HG03095 (cell line): Measurements from ENCODE around the gene SIGLEC15.
"Not testable (repeated sequence)": the region's sequence is repeated elsewhere in the genome, so short reads cannot be mapped to it uniquely, and the experiment has no call there.

Experiments used
- ATAC-seq: cut with Tn5 transposase; IDR thresholded peaks from one replicate; pipeline ENCODE4 v1.9.1; 2021; ENCODE audit warnings: moderate library complexity; ENCODE audit not compliant: unreplicated experiment

SIGLEC15 gene

GRCh38 chr18:45825258-45826044 lies at the start of gene SIGLEC15:
SIGLEC15 (plus strand) TSS chr18:45825675; CDS start chr18:45825729, 54 bp downstream.
- ATAC-seq = no peak

DNA sequence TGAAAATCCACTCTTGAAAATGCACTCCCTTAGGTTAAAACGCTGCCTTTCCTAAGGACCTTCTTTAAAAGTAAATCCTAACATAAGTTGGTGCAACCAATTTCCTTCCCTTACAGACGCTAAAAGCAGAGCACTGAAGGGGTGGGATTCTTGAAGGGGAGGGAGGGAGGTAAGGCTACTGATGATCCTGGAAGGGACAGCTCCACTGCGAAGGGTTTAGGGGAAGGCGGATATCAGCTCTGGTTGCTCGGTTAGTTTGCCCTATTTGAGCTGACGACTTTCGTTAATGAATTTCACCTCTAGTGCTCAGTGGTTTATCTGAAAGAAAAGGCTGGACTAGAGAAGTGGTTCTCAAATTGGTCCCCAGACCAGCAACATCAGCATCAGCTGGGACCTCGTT lies 49.7 kb upstream of the SIGLEC15 start:
- ATAC-seq = no peak

DNA sequence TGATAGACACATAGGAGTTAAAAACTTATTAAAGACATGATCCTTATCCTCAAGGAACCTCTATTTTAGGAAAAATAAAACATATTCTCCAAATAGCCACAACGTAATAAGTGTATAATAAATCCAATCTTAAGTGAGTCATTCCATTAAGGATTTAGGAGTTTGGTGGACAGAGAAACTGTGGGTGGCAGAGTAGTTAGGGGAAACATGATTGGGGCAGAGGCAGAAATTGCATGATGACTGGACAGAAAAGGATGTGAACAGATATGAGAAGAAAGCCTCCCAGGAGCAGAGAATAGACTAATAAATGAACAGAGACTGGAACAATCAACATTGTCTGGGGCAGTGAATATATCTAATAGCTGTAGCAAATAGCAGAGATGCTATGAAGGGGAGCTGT lies 48.1 kb upstream of the SIGLEC15 start:
- no peak for ATAC-seq

GRCh38 chr18:45780568-45780967 lies 44.9 kb upstream of the SIGLEC15 start:
- no peak for ATAC-seq

GRCh38 chr18:45782662-45783061 lies 42.8 kb upstream of the SIGLEC15 start:
- ATAC-seq = no peak

- ATAC-seq = no peak
These were observed 42.1 kb upstream of the SIGLEC15 start for GRCh38 chr18:45783097-45784075.

DNA sequence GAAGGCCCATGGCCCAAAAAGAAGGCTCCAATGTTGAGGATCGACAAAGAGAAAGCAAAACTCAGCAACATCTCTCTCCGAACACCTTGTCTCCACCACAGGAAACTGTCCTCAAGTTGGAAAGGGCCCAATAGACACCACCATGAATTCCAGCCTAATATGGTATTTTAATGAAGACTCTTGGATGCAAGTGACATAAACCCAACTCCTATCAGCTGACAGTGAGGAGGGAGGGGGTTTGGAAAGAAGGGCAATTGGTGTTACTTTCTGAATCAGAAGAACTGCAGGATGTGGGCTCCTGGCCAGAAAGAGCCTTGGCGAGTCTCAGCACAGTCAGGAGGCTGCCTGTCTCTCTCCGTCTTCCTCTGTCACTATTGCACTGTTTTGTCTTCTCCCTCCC lies 40.3 kb upstream of the SIGLEC15 start:
- no peak for ATAC-seq

- no peak for ATAC-seq
These were observed 38.5 kb upstream of the SIGLEC15 start for GRCh38 chr18:45786941-45787340.

DNA sequence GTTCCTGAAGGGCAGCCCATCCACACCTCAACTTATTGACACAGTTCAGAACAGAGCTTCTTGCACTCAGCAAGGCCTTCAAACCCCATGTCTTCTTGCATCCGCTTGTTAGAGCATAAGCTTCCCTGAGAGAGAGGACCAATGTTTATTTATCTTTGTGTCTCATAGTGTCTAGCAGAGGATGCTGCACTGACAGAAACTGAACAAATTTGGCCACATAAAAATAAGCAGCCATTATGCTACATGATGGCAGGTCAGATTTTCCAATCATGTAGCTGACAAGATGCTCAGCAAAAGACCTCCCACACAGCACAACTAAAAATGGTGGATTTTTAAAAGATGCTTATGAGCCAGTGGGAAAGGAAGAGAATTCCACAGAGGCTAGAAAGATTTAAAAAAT lies 38.1 kb upstream of the SIGLEC15 start:
- ATAC-seq = no peak

DNA sequence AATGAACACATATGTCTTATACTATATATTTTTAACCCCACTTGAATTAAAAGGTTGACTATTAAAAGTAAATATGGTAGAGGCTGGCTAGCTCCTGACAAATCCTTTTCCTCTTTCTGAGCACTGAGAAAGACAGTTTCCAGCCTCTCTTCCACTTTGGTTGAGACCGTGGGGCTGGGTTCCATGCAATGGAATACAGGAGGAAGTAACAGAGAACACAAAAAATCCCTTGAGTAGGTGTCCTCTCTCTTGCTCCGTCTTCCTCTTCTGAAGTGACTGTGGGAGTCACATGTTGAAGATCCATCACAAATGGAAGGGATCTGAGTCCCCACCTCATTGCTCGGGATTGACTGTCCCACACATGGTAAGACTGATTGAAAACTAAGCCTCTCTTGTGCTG lies 36.6 kb upstream of the SIGLEC15 start:
- no peak for ATAC-seq

DNA sequence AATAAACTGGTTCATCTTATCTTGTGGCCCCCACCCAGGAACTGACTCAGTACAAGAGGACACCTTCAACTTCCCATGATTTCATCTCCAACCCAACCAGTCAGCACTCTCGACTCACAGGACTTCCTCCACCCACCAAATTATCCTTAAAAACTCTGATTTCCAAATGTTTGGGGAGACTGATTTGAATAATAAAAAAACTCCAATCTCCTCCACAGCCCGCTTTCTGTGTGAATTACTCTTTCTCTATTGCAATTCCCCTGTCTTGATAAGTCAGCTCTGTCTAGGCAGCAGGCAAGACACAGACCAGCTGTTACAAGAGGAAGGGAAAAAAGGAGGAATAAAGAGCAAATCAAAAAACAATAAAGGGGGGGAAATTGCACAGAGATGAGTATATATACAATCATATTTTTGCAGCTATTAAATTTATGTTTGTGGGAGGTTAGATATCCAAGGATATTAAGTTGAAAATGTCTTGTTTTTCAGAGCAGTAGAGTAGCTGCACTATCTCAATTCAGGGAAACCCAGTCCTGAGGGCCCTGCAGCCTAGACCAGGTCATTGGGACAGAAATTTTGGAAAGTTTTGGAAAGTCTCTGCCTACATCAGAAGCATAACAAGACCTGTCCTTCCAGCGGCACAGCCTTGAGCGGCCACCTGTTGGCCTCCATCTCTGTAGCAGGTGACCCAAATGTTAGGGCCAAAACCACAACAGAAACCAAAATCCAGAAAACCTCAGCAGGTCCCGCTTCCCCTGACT lies 32.8 kb upstream of the SIGLEC15 start:
- ATAC-seq = no peak

- no peak for ATAC-seq
These were observed 32.1 kb upstream of the SIGLEC15 start for GRCh38 chr18:45793264-45793965.

DNA sequence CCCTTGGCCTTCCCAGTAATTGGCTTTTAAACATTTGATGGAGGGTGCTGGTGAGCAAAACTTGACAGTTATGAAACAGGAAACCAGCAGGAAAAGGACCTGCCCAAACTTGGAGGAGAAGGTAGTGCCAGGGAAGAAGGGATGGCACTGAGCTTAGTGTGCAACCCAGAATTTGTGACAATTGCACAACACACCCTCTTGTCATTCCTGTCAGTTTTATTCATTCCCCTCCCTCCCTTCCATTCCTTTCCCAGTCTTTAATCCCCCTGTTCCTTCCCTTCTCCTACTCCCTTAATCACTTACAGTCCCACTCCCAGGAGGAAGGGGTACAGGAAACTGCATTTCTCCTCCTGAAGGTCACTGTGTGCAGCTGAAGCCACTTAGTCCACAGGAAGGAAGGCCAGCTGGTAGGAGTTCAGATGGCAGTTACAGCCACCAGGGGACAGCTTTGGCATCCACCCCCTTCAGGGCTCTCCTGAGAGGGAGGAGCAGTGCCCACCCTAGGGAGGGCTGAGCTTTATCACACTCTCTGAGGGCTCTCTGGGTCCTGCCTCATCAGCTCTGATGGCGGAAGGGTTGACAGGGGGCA lies 24.0 kb upstream of the SIGLEC15 start:
- no peak for ATAC-seq

DNA sequence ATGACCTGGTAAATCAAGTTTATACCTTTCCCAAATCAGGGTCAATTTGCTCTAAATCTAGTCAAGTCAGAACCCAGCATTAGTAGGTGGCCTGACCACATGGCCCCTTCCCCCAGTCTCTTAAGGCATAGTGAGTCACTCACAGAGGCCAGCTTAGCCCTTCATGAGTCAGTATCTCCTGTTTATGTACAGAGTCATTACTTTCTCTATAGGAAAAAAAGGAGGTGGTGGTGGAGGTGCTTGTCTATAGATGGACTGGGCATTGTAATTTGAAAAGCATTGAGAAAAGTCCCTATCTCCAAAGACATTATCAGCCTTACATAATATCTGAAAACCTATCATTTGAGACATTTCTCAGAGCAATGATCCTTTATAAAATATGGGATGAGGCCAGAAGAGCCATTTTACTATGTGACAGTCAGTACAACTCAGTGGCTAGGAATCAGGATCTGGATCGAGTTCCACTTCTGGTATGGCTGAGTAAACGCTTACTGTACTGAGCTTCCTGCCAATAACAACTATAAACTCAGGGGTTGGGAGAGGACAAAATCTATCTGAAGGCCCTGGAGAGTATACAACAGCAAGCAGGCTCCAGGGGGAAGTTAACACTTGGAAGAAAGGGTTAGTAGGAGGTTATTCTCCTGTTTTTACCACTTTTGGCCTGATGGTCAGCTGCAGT lies 22.5 kb upstream of the SIGLEC15 start:
- no peak for ATAC-seq

GRCh38 chr18:45805551-45805950 lies 19.9 kb upstream of the SIGLEC15 start:
- ATAC-seq = no peak

- ATAC-seq = no peak
These were observed 19.2 kb upstream of the SIGLEC15 start for GRCh38 chr18:45806226-45806625.

DNA sequence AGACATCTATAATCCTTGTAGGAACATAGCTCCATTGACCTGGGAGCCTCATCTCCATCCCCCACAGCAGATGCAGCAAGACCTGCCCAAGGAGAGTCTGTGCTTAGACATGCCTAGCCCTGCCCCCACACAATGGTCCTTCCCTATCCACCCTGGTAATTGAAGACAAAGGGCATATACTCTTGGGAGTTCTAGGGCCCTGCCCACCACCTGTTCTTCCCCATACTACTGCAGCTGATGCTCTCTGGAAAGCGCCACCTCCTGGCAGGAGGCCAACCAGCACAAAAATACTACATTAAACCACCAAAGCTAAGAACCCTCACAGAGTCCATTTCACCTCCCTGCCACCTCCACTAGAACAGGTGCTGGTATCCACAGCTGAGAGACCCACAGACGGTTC lies 18.3 kb upstream of the SIGLEC15 start:
- ATAC-seq = not testable (repeated sequence)

DNA sequence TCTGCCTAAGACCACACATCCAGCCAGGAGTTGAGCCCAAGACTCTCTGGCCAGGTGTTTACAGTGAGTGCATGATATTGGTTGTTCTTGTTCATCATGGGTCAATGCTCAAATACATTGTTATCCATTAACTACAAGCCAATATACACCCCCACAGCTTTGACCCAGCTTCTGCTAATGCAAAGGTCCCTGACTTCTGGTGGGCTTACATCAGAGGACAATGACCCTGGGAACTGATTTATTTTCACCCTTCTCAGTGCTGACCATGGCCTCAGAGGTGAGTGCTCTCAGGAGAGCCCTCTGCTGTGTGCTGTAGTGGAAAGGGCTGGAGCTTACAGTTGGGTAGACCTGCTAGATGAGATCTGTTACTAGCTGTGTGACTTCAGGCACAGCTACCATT lies 10.7 kb upstream of the SIGLEC15 start:
- not testable (repeated sequence) for ATAC-seq

DNA sequence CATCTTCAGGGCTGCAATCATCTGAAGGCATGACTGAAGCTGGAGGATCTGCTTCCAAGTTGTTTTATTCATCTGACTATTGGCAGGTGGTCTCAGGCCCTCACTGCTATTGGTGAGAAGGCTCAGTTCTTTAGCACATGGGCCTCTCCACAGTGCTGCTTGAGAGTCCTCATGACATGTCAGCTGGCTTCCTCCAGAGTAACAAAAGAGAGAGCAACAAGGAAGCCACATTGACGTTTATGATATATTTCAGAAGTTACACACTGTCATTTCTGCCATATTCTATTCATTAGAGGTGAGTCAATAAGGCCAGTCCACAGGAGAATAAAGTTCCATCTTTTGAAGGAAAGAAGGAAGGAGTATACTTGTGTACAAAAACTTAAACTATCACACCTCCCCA lies 7.9 kb upstream of the SIGLEC15 start:
- ATAC-seq = no peak

- ATAC-seq = not testable (repeated sequence)
These were observed 6.7 kb upstream of the SIGLEC15 start for GRCh38 chr18:45818765-45819164.
